ENCODE results near the gene TBC1D1.

DNA sequence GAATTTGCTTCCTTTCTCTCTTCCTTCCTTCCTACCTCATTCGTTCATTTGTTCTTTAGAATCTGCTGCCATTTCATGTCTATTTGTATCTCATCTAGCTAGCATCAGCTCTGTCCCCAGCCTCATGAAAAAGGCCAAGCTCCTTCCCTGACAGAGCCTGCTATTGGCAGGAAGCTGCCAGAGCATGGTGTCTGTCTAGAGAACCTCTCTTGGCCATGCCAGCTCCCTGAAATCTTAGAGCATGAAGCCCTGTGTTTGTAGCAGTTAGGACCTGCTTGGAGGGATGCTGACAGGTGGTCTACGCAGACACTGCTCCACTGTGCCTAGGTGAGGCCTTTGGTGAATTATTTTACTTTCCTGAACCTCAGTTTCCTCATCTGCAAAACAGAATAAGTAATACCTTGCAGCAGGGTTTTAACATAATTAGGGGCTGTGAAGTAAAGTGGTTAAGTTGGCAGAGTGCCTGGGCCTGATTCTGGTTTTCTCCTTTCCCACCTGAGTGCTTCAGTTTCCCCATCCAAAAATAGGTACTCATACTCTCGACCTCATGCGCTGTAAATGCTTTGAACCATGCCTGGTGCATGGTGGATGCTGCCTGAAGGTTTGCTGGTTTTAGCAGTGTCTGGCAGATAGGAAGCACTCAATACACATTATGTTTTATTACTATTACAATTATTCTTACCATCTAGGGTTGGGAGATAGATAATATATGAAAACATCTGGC, 74.0 kb downstream of the TBC1D1 start:
- TF ChIP-seq CTCF (IDR thresholded peaks at IDR 0.05) (no peak), POLR2A (IDR thresholded peaks at IDR 0.05) (no peak)

Data from prostate gland (tissue), 2 donors.